Progenitor cell of endocrine pancreas (in vitro differentiated cells): ENCODE results near the gene TTLL1. TPM values are rescaled to one million over a fixed set of nuclear protein-coding genes. Genes with fewer than 3 reads are reported as not detected.
A peak's percentile ranks its signal among the peaks of the same experiment; 100 is the strongest.

Experiments used
- DNase-seq: peaks from one replicate; pipeline ENCODE4 v3.0.0; 2021; ENCODE audit warnings: low spot score; ENCODE audit not compliant: unreplicated experiment
- H3K27ac Mint-ChIP-seq: 2 replicates; pipeline ENCODE4 v1.8.0; 2021; ENCODE audit warnings: mild to moderate bottlenecking, moderate library complexity, mixed read lengths
- H3K27me3 Mint-ChIP-seq: 2 replicates; pipeline ENCODE4 v1.8.0; 2021; ENCODE audit warnings: mixed read lengths
- H3K36me3 Mint-ChIP-seq: 2 replicates; pipeline ENCODE4 v1.8.0; 2022; ENCODE audit warnings: mixed read lengths; ENCODE audit not compliant: insufficient read depth
- H3K4me1 Mint-ChIP-seq: 2 replicates; pipeline ENCODE4 v1.8.0; 2021; ENCODE audit warnings: low read depth, mixed read lengths
- H3K4me3 Mint-ChIP-seq: 2 replicates; pipeline ENCODE4 v1.8.0; 2021; ENCODE audit warnings: low read depth, mild to moderate bottlenecking, moderate library complexity, mixed read lengths
- H3K9me3 Mint-ChIP-seq: 2 replicates; pipeline ENCODE4 v1.8.0; 2021; ENCODE audit warnings: low read depth, mixed read lengths
- CTCF ChIP-seq: fragments of 200-600 bp; sonication (generic); IDR thresholded peaks from one replicate; pipeline ENCODE4 v1.5.0; 2021; ENCODE audit warnings: antibody characterized with exemption, mild to moderate bottlenecking; ENCODE audit not compliant: unreplicated experiment
- total RNA-seq: library from RNA; stranded (reverse); gene quantifications from 2 replicates; pipeline ENCODE4 v1.2.1, GENCODE V29; 2021

TTLL1 gene
- total RNA-seq, 1 donor from 2014 or later = 11.9 TPM

DNA sequence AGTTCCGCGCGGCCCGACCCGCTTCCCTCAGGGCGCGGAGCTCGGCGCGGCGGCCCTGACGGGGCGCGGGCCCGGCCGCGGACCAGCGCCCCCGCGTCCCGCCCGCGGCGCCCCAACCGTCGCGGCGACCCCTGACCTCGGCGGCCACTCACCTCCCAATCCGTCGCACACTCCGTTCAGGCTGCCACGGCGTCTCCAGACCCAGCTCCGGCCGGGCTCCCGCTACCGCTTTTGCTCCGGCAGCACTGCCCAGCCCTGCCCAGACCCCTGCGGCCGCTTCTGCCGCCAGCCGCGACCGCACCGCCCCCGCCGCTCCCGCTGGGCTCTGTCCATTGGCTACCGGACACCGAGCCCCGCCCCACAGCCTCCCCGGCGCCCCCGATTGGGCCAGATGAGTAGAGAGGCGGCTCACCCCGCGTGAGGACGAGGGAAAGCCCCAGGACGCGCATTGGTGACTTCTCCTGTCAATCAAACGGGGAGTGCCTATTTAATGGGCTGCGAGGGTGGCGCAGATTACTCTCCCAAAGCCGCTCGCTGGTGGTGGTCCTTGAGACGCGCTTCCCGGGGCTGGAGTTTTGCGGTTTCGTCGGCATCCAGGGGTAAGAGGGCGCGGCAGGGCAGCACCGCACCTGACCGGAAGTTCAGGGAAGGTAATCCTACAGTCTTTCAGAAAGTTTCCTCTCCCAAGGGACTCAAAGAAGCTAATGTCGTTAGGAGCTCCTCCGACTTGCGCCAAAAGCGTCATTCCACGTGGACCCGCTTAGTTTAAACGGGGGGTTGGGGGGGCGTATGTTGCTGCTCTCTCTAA is 74.1 kb downstream of the TTLL1 start, which contains the start of gene PACSIN2:
PACSIN2 (minus strand) TSS at position 281 of the 808 bp plus-strand sequence. CDS start 103,069 bp downstream, outside the sequence.
- peaks cover 10% of the 10 kb centered on the region for H3K27me3 Mint-ChIP-seq
- peak within 1 kb of the TSS; percentile 97 for H3K27ac Mint-ChIP-seq
- no peak for TF ChIP-seq CTCF
- DNase-seq = peak; percentile 100
- H3K36me3 Mint-ChIP-seq = no peaks in the 10 kb centered on the region
- H3K4me1 Mint-ChIP-seq = peaks cover 26% of the 10 kb centered on the region
- H3K9me3 Mint-ChIP-seq = no peaks in the 10 kb centered on the region
- peak within 1 kb of the TSS; percentile 95 for H3K4me3 Mint-ChIP-seq

- H3K36me3 Mint-ChIP-seq = no peaks in the 10 kb centered on the region
- H3K4me1 Mint-ChIP-seq = peaks cover 24% of the 10 kb centered on the region
- TF ChIP-seq CTCF = no peak
- peaks cover 10% of the 10 kb centered on the region for H3K27me3 Mint-ChIP-seq
- H3K27ac Mint-ChIP-seq = peak overlapping the region; percentile 97
- DNase-seq = peak; percentile 34
- peak overlapping the region; percentile 95 for H3K4me3 Mint-ChIP-seq
- H3K9me3 Mint-ChIP-seq = no peaks in the 10 kb centered on the region
Observed at GRCh38 chr22:43014316-43014868, 74.8 kb downstream of the TTLL1 start.

GRCh38 chr22:43013355-43014315 is 75.6 kb downstream of the TTLL1 start:
- H3K4me1 Mint-ChIP-seq = peaks cover 27% of the 10 kb centered on the region
- TF ChIP-seq CTCF = no peak
- H3K36me3 Mint-ChIP-seq = no peaks in the 10 kb centered on the region
- H3K9me3 Mint-ChIP-seq = no peaks in the 10 kb centered on the region
- peak overlapping the region; percentile 95 for H3K4me3 Mint-ChIP-seq
- peak overlapping the region; percentile 97 for H3K27ac Mint-ChIP-seq
- peaks cover 10% of the 10 kb centered on the region for H3K27me3 Mint-ChIP-seq
- DNase-seq = no peak

DNA sequence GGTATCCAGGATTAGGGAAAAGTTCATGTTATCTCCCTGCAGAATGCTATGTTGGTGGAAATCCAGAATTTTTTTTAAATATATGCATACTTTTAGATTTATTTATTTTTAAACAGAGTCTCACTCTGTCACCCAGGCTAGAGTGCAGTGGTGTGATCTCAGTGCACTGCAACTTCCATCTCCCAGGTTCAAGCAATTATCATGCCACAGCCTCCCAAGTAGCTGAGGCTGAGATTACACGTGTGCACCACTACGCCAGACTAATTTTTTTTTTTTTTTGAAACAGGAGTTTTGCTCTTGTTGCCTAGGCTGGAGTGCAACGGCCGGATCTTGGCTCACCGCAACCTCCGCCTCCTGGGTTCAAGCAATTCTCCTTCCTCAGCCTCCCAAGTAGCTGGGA is 76.8 kb downstream of the TTLL1 start:
- no peak for TF ChIP-seq CTCF

DNA sequence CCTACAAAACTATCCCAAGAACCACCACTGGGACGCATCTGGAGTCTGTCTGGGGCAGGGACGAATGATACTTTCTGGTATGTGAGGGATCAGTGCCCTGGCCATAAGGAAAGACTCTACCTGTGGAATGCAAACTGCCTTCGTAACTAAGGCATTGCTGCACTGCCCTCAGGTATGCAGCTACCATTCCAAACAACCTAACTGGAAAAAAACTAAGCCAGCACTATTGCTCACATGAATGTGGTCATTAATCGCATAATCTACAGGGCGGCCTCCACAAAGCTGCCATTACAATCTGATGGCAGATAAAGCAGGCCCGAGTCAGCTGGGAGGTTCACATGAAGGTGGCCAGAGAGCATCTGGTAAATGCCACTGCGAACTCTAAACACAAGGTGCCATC is 78.1 kb downstream of the TTLL1 start:
- peak overlapping the region; percentile 41 for H3K4me3 Mint-ChIP-seq
- H3K36me3 Mint-ChIP-seq = no peaks in the 10 kb centered on the region

More for the DNA sequence above, 76.8 kb downstream of the TTLL1 start:
- DNase-seq = no peak
- Mint-ChIP-seq H3K27me3 (peaks cover 5% of the 10 kb centered on the region), H3K27ac (no peak overlapping the region), H3K9me3 (no peaks in the 10 kb centered on the region), H3K4me1 (peaks cover 32% of the 10 kb centered on the region), H3K4me3 (no peak overlapping the region), H3K36me3 (no peaks in the 10 kb centered on the region)

More for the DNA sequence above, 78.1 kb downstream of the TTLL1 start:
- peak; percentile 31 for TF ChIP-seq CTCF
- DNase-seq = no peak
- peaks cover 38% of the 10 kb centered on the region for H3K4me1 Mint-ChIP-seq
- H3K27me3 Mint-ChIP-seq = peaks cover 4% of the 10 kb centered on the region
- H3K27ac Mint-ChIP-seq = peak overlapping the region; percentile 92
- H3K9me3 Mint-ChIP-seq = no peaks in the 10 kb centered on the region
